Suprapubic skin (tissue), 4 donors: Measurements from ENCODE around the gene EHMT2.

Experiments
- EP300 ChIP-seq: sonication (generic); formaldehyde crosslinking; IDR thresholded peaks from one replicate; pipeline ENCODE4 v1.6.1; 2017; ENCODE audit warnings: antibody characterized with exemption
- POLR2A ChIP-seq, 2 donors: fragments of 450-650 bp; IDR thresholded peaks; one replicate each; pipeline ENCODE4 v1.6.1; 2017; ENCODE audit warnings: antibody characterized with exemption in 2 of 2, mild to moderate bottlenecking in 2 of 2, moderate library complexity in 2 of 2
- POLR2AphosphoS5 ChIP-seq, 3 donors: sonication (generic); formaldehyde crosslinking; IDR thresholded peaks; one replicate each; pipeline ENCODE4 v1.6.1; 2017; ENCODE audit warnings: antibody characterized with exemption in 3 of 3
- TF ChIP-seq, protein P1 (sequence below), 2 donors: fragments of 200-600 bp in 1 of 2; fragments of 450-650 bp in 1 of 2; sonication (generic) in 1 of 2; IDR thresholded peaks; one replicate each; pipeline ENCODE4 v1.5.1; 2016 to 2019; ENCODE audit warnings: antibody characterized with exemption in 2 of 2, mild to moderate bottlenecking in 1 of 2, moderate library complexity in 1 of 2

DNA sequence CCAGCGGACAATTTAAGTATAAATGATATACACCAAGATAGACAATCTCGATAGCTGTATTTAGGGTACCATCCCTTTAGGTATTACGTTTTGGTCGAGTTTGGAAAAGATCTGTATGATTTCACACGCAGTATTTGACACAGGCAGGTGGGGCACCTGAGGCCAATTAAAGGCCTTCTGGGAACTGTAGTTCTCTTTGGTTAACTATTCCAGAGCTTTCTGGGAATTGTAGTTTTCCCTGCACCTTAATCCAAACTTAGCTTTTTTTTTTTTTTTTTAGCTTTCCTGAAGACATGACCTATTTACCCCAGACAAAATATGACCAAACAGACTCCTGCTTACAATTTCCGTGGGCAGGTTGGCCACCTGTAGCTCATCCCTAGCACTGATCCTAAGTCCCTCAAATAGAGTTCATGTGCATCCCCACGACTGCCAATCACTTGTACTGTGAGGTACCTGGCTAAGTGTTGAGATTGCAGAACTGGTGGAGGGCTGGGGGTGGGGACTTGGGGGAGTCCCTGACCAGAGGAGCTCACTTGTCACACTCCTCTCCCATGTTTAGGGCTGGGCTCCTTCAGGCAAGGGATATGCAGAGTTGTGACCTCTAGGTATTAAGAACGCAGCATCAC is 999 bp upstream of the EHMT2 start:
- TF ChIP-seq POLR2AphosphoS5 (IDR thresholded peaks at IDR 0.05), result no peak
- TF ChIP-seq, protein P1, sequence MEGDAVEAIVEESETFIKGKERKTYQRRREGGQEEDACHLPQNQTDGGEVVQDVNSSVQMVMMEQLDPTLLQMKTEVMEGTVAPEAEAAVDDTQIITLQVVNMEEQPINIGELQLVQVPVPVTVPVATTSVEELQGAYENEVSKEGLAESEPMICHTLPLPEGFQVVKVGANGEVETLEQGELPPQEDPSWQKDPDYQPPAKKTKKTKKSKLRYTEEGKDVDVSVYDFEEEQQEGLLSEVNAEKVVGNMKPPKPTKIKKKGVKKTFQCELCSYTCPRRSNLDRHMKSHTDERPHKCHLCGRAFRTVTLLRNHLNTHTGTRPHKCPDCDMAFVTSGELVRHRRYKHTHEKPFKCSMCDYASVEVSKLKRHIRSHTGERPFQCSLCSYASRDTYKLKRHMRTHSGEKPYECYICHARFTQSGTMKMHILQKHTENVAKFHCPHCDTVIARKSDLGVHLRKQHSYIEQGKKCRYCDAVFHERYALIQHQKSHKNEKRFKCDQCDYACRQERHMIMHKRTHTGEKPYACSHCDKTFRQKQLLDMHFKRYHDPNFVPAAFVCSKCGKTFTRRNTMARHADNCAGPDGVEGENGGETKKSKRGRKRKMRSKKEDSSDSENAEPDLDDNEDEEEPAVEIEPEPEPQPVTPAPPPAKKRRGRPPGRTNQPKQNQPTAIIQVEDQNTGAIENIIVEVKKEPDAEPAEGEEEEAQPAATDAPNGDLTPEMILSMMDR (IDR thresholded peaks at IDR 0.05), result no peak
- TF ChIP-seq POLR2A (IDR thresholded peaks at IDR 0.05), result no peak
- TF ChIP-seq EP300, result no peak
